HG03457 (cell line): ENCODE results near the gene PPP2R2D.
"Not testable (repeated sequence)": the region's sequence is repeated elsewhere in the genome, so short reads cannot be mapped to it uniquely, and the experiment has no call there.

ENCODE experiments used
- ATAC-seq: cut with Tn5 transposase; IDR thresholded peaks from one replicate; pipeline ENCODE4 v1.9.1; 2021; ENCODE audit warnings: moderate number of reproducible peaks; ENCODE audit not compliant: unreplicated experiment

PPP2R2D gene

DNA sequence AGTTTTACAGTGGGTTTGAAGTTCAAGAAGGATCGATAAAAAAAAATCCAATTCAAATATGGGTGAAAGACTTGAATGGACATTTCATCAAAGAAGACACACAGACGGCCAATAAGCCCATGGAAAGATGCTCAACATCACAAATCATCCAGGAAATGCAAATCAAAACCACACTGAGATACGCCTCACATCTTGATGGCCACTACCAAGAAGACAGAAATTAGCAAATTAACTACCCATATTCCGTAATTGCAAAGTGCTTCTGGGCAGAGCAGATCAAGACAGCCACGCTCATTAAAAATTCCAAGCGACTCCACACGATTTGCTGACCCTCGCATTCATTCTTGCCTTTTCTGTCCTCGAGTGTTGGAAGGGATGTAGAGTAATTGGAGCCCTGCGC, 34.1 kb upstream of the PPP2R2D start:
- no peak for ATAC-seq

DNA sequence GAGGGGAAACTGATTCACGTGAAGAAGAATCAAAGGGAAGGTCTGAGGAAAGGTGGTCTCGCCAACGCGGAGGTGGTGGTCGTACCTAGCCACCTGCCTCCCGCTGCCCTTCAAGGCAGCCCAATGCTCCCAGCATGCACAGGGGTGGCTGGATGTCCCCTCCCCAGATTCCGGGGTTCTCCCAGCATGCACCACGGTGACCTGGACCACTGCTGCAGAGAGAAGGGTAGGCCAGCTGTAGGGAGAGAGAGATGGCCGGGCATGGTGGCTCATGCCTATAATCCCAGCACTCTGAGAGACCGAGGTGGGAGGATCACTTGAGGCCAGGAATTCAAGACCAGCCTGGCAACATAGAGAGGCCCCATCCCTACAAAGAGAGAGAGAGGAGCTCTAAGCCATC, 32.4 kb upstream of the PPP2R2D start:
- ATAC-seq, result no peak

DNA sequence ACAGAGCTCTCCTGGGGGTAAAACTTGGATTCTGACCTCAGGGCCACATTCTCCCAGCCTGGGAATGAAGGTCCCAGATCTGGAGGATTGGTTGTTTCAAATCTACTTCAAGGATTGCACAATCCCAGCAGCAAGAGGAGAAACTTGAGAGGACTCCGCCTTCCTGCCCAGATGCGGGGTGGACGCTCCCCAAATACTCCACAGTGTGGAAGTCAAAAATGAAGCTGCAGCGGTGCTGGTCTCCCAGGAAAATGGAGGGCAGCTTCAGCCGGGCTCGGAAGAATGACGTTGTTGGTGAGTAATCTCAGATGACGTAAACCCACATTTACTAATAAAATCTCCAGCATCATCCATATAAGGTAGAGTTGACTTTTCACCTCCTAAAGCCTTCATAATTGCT, 31.5 kb upstream of the PPP2R2D start:
- no peak for ATAC-seq

DNA sequence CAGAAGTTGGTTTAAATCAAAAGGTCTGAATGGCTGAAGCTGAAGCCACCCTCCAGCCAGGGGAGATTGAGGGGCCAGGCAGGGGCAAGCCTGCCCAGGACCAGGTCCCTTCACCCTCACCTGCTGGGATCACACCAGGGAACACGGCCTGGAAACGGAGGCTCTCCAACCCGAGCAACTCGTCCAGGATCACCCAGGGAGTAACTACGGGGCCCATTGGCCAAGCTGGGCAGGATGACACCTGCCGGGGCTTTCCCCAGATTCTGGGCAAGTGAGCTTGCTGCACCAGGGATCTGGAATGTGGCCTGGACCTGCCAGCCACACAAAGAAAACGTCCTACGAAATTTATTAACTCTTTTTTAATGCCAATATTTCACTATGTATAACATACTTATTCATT, 30.4 kb upstream of the PPP2R2D start:
- no peak for ATAC-seq

DNA sequence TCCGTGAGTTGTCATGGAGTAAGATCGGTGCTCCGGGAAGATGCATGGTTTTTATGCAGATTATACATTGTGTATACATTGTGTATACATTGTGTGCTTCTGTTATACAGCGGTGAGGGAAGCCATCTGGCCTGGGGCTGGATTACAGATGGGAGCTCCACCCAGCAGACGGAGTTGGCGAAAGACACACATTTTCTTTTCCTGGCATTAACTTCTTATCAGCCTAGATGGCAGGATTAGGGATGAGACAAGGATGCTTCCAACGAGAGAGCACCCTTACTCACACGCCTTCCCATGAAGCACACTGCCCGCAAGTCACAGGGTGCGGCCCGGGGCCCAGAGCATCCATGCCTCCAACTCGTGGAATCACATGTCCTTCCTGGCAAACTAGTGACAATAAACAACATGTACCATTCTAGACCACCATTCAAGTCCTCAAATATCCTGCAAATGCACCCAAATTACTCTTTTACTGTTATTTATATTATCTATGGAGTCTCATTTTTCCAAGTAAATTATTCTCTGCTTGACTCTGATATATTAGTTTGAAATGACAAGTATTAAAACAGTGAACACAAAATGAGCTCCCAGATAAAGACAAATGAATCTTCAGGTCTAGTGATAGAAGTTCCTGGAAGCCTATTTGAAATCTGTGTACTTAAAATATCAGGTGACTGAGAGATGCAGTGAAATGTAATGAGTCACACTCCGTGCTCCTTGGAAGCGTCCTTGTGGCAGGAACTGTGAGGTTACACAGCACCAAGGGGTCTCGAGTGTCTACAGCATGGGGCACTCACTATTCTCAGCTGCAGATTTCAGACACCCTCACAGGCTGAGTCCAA, 29.8 kb upstream of the PPP2R2D start:
- no peak for ATAC-seq

DNA sequence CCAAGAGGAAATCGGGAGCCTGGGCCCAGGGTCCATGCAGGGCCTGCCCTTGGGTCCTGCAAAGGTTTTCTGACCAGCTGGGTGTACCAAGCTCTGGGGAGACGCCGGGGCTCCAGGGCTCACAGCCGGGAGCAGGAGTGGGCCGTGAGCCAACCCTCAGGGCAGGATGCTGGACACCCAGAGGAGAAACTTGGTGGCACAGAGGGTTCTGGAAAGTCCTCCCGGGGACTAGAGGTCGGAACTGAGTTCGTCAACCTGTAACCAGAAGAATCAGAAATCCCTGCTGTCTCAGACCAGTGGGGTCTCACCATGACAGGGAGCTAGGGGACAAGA, 29.2 kb upstream of the PPP2R2D start:
- ATAC-seq, result no peak

DNA sequence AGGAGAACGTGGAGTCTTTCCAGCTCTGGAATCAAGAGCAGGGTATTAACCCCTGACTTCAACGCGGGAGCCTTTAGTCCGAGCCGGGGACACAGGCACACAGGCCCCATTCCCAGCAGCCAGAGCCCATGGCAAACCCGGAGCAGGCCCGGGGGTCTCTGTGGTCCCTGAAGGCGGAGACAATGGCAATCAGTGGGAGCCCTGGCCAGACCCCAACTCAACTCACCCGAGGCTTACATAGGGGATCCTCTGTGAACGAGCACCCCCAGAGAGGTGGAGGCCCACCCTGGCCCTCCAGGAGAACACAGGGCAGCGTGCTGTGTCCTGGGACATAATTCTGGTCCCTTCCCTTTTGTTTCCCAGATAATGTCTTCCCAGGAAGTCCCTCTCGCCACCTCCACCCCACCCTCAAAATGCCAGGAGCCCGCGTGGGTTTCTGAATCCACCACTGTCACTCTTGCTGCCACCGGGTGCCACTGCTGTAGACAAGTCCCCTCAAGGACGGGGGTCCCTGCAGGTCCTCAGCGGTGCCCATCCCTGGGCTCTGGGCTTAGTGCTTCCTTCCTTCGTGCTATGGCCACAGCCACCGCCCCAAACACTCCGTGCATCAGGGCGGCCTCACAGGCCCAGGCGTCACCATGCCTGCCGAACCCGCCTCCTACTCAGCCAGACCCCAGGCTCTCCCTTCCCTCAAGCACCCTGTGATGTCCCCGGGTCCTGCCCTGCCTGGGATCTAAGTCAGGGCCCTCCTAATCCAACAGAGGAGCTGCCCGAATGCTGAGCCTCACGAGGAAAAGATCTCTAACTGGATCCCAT, 28.6 kb upstream of the PPP2R2D start:
- ATAC-seq, result no peak

DNA sequence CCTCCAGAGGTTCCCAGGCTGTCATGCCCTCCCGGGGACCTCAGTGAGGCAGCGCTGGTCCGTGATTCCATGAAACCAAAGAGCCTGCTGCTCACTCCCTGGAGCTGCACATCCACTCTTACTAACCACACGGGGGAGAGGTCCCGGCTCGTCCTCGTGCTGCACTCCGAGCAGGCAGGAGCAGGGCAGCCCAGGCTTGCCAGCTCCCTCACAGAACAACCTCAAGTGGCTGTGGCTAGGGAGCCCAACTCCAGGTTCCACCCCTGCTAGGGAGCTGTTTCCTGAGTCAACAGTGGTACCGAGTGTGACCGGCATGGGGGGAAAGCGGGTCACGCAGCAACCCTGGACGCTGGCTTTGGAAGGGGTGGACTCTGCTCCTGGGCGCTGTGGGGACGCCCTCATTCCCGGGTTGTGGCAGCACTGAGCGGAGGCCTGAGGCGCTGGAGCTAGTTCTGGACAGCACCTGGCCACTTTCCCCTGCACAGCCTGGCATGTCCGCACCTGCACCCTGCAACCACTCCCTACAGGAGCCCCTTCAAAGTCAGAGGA, 27.9 kb upstream of the PPP2R2D start:
- ATAC-seq, result no peak

DNA sequence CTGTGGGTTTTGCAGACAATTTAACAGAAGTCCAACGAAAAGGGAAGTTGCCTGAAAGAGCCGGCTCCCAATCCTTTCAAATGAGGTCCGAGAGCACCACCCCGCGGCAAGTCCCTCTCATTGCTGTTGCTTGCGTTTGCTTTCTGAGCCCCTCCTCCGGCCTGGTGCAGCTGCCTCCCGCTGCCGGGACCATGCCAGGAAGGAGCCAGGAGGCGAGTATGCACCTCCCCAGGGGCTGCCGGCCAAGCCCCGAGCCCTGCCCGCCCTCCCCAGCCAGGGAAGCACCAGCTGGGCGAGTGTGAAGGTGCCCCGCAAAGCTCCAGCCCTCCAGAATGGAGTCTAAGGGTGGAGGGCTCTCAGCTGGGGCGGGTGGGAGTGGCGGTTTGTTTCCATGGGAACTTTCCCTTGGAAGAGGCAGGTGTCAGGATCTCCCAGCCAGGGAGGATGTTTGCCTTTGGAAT, 25.8 kb upstream of the PPP2R2D start:
- peak; percentile 86 for ATAC-seq

DNA sequence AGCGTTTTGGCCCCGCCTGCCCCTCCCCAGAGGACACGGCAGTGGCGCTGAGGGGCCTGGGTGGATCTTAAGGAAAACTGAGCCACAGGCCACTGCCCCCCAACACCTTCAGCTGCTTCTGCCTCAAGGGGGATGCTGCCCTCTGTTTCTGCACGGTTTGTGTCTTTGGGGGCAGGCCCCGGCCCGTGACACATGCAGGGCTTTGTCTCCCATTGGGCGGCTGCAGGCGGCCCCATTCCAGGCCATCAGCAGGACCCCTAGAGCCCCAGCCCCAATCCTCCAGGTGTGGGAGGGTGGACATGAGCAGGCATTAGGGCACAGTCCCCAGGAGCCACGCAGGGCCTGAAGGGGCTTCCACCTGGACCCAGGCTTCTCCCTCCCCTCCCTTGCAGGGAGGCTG, 25.3 kb upstream of the PPP2R2D start:
- ATAC-seq, result no peak

DNA sequence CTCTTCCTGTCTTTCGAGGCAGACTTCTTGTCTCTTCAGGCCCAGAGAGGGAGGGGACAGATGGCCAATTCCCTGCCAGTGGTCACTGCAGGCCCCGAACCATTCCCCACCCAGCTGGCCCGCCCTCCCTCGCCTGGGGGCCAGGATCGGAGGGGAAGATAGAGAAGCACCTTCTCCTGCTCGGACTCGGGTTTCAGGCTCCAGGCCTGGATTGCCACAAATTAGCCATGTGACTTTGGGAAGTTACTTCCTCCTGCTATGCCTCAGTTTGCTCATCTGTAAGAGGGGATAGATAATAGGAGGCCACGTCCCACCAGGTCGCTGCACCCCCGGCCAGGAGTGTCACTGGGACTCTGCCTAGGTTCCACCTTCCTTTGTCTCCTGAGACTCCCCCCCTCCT, 24.8 kb upstream of the PPP2R2D start:
- no peak for ATAC-seq

DNA sequence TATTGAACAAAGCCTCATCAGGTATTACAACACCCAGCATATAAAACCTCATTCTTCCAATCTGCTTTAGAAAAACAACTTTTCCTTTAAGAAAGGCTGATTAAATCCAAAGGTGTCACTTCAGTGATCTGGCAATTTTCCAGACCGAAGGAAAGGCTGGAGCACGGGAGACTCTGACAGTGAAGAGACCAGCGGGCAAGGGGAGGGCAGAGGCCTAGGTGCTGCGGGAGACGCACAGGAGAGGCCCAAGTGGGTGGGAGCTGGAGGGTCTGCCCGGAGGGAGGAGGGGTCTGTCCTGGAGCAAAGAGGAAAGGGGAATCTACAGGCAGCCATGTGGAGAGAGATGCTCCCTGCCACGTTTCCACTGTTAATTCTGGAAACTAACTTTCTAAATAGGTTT, 24.3 kb upstream of the PPP2R2D start:
- ATAC-seq, result no peak

DNA sequence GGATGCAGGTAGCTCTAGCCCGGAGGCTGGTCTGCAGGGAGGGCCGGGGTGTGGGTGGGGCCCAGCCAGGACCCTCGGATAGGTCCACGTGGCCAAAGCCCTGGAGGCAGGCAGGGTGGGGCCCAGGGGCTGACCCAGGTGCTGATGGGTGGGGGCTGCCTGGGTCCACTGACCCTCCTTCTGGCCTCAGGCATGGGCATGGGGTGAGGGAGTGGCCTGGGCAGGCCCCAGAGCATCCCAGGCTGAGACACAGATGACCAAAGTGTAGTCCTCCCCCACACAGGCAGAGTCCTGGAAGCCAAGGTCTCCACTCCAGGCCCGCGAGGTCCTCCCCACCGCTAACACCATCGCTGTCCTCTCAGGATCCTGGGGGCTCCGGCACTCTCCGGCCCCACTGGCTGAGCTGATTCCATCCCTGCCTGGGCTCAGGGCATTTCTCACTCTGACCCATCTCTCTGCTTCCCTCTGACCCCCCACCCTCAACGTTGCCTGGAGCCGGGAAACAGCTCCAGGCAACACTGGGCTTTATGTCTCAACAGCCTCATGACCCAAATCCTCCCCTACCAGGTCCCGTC, 20.7 kb upstream of the PPP2R2D start:
- no peak for ATAC-seq

DNA sequence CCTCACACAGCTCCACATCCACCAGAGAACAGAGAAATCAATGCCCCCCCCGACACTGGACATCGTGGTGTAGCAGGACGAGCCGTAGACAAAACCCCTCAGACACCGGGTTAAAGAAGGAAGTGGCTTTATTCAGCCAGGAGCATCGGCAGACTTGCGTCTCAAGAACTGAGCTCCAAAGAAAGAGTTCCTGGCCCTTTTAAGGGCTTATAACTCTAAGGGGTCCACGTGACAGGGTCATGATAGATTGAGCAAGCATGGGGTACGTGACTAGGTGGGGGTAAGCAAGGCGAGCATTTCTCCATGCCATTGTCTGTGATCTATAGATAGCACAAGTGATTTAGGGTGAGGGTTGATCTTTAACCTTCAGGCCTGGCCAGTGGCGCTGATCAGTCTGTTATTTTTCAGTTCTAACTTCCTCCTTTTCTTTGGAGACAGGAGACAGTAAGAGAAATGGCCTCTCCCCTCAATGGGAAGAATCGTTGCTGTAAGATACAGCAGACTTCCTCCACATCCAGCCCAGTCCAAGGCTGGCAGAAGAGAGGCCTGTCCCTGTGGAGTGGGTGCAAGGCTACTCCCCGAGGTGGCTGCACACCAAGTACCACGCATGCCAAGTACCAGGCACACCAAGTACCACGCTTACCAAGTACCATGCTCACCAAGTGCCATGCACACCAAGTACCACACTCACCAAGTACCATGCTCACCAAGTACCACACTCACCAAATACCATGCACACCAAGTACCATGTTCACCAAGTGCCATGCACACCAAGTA, 19.5 kb upstream of the PPP2R2D start:
- ATAC-seq, result no peak

DNA sequence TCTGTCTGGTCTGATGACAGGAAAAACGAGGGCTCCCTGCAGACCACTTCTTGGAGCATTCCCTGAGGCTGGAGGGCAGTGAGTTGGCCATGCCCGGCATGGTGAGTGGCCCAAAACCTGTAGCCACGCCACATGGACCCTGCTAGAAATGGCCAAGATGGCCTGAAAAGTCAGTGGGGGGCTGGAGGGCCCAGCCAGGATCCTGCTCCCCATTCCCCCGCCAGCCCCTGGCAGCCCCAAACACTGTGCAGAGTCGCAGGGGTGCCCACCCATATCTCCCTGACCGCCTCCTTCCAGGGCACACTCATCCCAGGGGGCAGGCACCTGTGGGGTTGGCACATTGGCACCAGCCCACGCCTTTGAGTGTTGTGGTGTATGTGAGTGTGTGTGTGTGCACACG, 18.7 kb upstream of the PPP2R2D start:
- ATAC-seq, result no peak

DNA sequence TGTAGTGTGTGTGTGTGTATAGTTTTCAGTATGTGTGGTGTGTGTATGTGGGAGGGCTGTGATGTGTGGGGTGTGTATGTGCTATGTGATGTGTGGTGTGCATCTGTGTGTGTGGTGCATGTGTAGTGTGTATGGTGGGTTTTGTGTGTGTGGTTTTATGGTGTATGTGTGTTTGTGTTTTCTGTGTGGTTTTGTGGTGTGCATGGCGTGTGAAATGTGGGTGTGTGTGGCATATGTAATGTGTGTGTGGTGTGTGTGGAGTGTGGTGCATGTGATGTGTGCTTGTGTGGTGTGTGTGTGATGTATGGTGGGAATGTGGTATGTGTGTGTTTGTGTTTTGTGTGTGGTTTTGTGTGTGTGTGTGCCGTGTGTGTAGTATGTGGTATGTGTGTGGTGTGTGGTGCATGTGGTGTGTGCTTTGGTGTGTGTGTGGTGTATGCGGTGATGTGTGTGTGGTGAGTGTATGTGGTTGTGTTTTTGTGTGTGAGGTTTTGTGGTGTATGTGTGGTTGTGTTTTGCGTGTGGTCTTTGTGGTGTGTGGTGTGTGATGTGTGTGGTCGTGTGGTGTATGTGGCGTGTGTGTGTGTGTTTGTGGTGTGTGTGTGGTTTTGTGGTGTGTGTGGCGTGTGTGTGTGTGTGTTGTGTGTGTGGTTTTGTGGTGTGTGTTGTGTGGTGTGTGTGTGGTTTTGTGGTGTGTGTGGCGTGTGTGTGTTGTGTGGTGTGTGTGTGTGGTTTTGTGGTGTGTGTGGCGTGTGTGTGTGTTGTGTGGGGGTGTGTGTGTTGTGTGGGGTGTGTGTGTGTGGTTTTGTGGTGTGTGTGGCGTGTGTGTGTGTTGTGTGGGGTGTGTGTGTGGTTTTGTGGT, 18.0 kb upstream of the PPP2R2D start:
- ATAC-seq, result no peak

DNA sequence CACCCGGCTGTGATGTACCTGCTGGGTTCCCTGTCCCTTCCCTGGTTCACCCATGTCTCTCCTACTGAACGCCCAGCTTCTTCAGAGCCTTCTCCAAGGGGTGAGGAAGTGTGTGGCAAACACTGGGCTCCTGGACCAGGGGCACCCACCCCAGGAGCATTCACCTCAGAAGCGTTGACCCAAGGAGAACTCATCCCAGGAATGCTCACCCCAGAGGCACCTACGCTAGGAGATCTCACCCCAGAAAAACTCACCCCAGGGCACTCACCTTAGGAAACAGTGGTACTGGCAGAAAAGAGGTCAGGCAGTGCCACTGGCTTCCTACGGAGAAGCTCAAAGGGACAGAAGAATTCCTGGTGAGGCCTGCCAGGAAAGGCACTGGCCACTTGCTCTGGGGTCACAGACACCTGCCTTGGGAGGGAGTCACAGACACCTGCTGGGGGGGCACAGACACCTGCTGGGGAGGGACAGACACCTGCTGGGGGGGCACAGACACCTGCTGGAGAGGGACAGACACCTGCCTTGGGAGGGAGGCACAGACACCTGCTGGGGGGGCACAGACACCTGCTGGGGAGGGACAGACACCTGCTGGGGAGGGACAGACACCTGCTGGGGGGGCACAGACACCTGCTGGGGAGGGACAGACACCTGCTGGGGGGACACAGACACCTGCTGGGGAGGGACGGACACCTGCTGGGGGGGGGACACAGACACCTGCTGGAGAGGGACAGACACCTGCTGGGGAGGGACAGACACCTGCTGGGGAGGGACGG, 17.0 kb upstream of the PPP2R2D start:
- not testable (repeated sequence) for ATAC-seq

DNA sequence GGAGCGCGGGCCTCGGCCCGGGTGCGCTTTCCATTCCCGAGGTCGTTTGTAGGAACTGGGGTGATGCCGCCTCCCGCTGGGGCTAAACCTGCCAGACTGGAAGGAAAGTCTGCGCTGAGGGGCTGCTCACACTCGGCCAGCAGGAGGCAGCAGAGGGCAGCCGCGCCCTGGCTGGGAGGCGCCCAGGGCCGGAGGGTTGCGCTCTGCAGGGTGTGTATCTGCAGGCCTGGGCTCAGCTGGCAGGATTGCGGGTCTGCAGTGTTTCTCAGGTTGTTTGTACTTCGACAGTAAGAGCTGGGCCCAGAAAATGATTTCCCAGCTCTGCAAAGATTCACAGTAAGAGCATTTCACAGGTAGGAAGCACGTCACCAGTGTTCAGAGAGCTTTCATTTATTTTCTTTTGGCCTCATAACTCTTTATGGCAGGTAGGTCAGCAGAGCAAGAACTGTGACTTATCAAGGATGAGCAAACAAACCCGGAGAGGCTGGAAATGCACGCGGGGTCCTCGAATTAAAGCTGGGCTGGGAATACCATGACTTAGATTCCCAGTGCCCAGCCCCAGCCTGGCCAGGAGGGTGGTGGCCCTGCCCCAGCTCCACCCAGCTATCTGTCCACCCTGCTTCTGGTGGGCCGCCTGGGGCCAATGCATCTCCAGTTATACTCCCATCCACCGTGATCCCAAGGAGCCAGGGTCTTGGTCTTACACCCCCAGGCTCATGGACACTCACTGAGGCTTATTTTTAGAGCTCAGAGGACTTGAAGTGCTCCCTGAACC, 15.2 kb upstream of the PPP2R2D start:
- peak; percentile 95 for ATAC-seq
